NCI-H748 (cell line): ENCODE data around the gene EEF1AKMT4.

Source experiments
- DNase-seq: peaks from one replicate; lab custom pipeline; 2025; ENCODE audit not compliant: unreplicated experiment; lab: John Stamatoyannopoulos, UW

EEF1AKMT4 gene

GRCh38 chr3:184235381-184236032 lies 14.0 kb upstream of the EEF1AKMT4 start:
- no peak for DNase-seq

GRCh38 chr3:184236033-184236410 lies 13.4 kb upstream of the EEF1AKMT4 start:
- no peak for DNase-seq

- DNase-seq: no peak
Measured at GRCh38 chr3:184236636-184237035, 12.8 kb upstream of the EEF1AKMT4 start.

GRCh38 chr3:184237211-184237610 lies 12.3 kb upstream of the EEF1AKMT4 start:
- DNase-seq: no peak

- DNase-seq: no peak
Measured at GRCh38 chr3:184237807-184238206, 11.7 kb upstream of the EEF1AKMT4 start.

- no peak for DNase-seq
Measured at GRCh38 chr3:184238246-184238818, 11.1 kb upstream of the EEF1AKMT4 start.

GRCh38 chr3:184239221-184239620 lies 10.3 kb upstream of the EEF1AKMT4 start:
- DNase-seq: no peak

GRCh38 chr3:184239708-184240107 lies 9.8 kb upstream of the EEF1AKMT4 start:
- DNase-seq: no peak

GRCh38 chr3:184240384-184241140 lies 8.9 kb upstream of the EEF1AKMT4 start:
- no peak for DNase-seq

GRCh38 chr3:184241141-184241446 lies 8.4 kb upstream of the EEF1AKMT4 start:
- no peak for DNase-seq

- peak; percentile 53 for DNase-seq
Measured at GRCh38 chr3:184241447-184242296, 7.8 kb upstream of the EEF1AKMT4 start.

GRCh38 chr3:184242297-184242685 lies 7.2 kb upstream of the EEF1AKMT4 start:
- DNase-seq: no peak

- peak; percentile 81 for DNase-seq
Measured at GRCh38 chr3:184248454-184249411, 739 bp upstream of the EEF1AKMT4 start, which contains the start of gene ALG3. Gene ALG3 (minus strand): TSS chr3:184248962. CDS start chr3:184248940, 22 bp downstream.

GRCh38 chr3:184250167-184250828 lies 826 bp downstream of the EEF1AKMT4 start:
- DNase-seq: peak; percentile 87

- DNase-seq: no peak
Measured at GRCh38 chr3:184255291-184256039, 6.0 kb downstream of the EEF1AKMT4 start.

GRCh38 chr3:184257083-184257915 lies 7.8 kb downstream of the EEF1AKMT4 start:
- DNase-seq: no peak

GRCh38 chr3:184258926-184259325 lies 9.5 kb downstream of the EEF1AKMT4 start:
- no peak for DNase-seq

- no peak for DNase-seq
Measured at GRCh38 chr3:184259396-184259877, 10.0 kb downstream of the EEF1AKMT4 start.
